Retina (tissue), 1 donor: Measurements from ENCODE around the gene KCTD7.
"Not testable (repeated sequence)": the region's sequence is repeated elsewhere in the genome, so short reads cannot be mapped to it uniquely, and the experiment has no call there.

Experiments
- DNase-seq: peaks from one replicate; pipeline ENCODE4 v3.0.0-alpha.2; 2016

Gene KCTD7

DNA sequence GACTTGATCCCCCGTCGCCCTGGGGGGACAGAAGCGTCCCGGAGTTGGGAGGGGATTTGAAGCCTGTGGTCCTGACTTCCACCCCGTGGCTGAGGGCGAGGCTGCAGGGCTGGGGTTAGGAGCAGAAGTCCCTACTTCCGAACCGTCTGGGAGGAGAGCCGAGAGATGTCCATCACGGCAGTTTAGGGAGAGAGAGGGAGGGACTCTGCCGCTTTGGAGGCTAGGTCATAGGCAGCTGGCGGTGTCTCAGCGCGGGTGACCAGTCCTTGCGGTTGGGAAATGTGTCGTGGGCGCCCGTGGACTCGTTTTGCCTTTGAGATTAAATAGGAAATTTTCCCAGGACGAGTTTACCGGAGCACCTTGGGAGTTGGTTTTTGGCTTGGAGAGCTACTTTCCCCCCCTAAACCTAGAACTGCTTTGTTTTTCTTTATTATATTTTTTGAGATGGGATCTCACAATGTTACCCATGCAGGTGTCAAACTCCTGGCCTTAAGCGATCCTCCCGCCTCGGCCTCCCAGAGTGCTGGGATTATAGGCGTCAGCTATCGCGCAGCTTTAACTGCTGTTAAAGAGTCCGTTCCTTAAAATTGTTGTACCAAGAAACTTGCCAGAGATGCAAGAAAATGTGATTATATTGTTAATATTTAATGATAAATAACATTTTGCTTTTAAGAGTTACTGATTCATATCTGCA is 26.6 kb downstream of the KCTD7 start:
- peak; percentile 18 for DNase-seq

DNA sequence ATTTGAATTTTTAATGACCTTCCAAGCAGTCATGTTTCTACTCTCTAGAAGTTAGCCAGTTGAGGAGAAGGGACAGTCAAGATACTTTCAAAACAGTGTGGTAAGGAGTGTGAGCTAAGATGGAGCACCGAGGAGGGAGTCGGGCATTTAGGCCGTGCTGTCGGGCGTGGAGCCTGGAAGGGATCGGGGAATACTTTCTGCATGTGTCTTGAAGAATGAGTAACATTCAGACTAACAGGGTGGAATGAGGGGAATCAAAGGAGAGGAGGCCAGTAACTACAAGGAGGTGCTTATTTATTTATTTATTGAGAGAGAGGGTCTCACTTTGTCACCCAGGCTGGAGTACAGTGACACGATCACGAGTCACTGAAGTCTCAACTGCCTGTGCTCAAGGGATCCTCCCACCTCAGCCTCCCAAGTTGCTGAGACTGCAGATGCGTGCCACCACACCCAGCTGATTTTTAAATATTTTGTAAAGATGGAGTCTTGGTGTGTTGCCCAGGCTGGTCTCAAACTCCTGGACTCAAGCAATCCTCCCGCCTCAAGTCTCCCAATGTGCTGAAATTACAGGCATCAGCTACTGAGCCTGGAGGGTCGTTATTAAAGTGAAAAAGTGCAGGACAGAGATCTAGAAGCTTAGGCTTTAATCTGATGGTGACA is 27.3 kb downstream of the KCTD7 start:
- not testable (repeated sequence) for DNase-seq

DNA sequence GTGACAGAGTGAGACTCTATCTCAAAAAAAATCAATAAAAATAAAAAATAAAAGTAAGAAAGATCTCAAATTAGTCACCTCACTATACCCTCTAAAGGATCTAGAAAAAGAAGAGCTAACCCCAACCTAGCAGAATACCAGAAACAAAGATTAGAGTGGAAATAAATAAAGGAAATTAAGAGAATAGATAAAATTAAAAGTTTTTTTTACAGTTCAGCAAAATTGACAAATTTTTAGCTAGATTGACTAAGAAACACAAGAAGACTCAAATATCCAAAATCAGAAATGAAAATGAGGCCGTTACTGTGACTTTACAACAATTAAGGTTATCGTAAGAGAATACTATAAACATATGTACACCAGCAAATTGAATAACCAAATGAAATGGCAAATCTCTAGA is 29.1 kb downstream of the KCTD7 start:
- DNase-seq, result no peak

DNA sequence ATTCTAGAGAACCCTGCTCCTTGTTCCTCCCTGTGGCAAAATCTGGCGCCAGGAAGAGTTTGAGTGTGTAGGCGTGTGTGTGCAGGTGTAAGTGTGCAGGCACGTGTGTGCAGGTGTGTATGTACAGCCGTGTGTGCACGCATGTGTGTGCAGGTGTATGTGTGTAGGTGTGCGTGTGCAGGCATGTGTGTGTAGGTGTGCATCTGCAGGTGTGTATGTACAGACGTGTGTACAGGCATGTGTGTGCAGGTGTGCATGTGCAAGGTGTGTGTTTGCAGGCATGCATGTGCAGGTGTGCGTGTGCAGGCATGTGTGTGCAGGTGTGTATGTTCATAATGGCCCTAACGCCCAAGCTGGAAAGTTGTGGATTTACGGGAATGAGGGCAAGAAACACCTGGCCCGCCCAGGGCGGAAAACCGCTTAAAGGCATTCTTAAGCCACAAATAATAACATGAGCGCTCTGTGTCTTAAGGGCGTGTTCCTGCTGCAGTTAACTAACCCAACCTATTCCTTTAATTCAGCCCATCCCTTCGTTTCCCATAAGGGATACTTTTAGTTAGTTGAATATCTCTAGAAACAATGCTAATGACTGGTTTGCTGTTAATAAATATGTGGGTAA is 34.1 kb downstream of the KCTD7 start:
- no peak for DNase-seq

DNA sequence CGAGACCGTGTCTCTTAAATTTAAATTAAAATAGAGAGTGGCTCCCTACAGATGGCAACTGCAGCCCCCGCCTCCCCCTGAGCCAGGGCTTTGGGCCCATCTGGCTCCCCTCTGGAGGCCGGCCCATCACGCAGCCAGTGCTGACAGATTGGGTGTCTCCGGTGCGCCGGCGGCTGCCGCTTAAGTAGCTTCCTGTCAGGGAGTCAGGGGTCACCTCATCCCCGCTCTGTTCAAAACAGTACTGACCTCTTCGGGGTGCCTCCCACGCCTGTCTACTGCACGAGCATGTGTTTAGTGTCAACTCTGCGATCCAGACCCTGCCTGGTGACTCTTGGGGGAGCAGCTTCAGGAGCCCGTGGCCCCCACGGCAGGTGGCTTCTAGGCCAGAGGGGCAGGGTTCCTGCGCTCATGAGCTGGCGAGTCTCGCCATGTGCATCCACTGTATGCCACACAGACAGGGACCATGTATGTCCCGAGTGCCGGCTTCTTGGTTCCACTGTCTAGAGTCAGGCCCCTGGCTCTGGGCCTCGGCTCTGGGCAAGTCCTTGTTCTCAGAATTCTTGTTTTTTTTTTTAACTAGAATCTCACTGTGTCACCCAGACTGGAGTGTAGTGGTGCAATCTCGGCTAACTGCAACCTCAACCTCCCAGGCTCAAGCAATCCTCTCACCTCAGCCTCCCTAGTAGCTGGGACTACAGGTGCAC is 36.1 kb downstream of the KCTD7 start:
- DNase-seq, result no peak

DNA sequence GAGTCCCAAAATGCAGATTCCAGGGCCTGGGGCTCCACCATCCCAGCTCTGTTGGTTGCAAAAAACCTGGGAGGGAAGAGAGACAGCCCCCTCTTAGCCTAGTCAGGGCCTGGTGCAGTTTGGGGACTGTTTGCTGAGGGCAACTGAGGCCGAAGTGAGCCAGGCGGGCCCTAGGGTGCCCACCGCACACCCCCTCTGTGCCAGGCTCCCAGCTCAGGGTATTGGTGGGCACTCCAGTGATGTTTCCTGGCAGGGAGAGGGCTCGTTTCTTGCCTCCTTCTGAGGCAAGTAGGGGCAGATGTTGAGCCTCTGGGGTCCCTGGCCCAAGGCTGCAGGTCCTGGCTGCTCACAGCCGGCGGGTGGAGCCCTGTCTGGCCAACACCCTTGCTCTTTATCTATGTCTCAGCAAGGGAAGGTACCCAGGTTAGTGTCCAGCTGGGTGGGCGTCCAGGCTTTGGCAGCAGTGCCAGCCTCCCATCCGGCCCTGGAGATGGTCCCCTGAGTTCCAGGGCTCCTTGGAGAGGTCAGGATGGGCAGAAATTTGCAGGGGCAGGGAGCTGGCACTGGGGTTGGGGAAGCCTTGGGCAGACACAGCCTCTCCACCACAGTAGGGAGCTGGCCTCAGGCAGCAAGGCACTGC is 37.8 kb downstream of the KCTD7 start:
- DNase-seq, result no peak

DNA sequence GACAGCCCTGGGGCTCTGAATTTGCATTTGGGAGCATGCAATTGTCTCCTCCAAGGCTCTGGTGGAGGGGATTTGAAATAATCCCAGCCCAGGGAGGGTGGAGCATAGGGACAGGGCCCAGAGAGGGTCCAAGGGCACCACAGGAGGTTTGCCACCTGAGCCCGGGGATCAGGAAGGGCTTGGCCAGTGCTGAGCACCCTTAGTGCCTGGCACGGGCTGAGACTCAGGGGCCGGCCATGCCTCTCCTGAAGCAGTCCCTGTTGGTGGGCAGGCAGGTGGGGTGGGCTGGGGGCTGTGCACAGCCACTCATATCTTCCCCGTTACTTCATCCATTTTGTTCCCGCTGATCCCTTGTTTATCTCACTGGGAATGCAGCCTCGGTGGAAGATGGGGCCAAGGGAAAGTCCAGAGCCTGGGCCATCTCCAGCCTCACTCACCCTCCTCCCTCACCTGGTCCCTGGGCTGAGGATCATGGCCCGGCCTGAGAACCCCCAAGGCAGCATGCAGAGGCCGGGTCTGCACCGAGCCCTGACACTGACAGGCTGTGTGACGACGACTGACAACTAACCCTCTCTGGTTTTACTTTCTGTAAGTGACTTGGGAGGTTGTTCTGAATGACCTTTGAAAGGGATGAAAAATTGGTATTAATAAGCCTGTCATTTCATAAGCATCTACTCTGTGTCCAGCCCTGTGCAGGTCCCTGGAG is 38.5 kb downstream of the KCTD7 start:
- no peak for DNase-seq

DNA sequence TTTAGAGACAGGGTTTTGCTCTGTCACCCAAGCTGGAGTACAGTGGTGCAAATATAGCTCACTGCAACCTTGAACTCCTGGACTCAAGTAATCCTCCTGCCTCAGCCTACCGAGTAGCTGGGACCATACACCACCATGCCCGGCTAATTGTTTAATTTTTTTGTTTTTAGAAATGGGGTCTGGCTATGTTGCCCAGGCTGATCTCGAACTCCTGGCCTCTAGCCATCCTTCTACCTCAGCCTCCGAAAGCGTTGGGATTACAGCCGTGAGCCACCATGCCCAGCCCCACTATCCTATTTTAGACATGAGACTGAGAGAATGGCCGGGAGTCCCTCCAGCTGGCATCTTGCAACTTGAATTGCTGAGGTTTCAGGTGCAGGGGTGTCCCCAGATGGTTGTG is 39.4 kb downstream of the KCTD7 start:
- DNase-seq, result no peak

DNA sequence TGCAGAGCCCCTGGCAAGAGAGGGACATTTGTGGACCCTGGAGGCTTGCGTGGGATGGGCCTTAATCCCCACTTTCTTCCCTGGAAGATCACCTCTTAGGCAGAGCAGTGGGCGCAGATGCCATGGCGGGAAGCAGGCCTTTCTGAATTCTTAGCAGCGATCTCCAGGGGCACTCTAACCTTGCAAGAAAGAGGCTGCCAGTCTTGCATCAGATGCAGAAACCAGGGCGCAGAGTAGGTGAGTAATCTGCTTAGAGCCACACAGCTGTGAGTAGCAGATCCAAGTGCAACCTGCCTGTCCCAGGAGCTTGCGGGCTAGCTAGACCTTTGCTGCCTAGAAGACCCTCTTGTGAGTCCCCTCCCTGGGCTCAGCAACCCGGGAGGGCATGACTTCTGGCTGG is 40.0 kb downstream of the KCTD7 start:
- no peak for DNase-seq

DNA sequence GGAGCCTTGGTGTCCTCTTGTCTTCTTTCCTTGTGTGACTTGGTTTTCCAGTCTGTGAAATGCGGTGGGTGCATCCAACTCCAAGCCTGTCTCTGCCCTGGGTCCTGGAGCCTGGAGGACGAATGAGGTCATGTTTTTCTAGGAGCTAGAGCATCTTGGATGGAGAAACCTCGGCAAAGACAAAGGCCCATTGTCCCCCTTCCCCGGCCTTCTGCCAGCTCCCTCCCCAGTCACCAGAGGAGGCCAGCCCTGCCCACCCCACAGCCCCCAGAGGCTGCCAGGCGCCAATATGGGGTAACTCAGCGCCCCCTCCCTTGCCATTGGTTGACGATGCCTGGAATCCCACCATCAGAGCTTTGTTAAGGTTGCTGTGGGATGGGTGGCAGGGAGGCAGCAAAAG is 40.4 kb downstream of the KCTD7 start:
- DNase-seq, result peak; percentile 44

DNA sequence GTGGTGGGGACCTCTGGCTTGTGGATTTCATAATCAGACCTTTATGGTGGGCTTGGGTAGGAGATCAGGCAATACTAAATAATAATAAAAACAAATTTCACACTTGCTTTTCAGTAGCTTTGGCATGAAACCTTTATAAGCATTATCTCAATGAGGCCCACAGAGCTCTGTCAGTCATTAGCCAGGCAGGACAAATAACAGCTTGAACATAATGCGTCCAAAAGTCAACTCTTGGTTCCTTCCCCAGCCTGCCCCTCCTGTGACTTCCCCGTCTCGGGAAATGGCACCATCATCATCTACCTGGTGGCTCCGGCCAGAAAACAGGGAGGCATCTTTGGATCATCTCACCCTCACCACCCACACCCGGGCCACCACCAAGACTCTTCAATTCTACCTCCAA is 40.8 kb downstream of the KCTD7 start:
- DNase-seq, result no peak

DNA sequence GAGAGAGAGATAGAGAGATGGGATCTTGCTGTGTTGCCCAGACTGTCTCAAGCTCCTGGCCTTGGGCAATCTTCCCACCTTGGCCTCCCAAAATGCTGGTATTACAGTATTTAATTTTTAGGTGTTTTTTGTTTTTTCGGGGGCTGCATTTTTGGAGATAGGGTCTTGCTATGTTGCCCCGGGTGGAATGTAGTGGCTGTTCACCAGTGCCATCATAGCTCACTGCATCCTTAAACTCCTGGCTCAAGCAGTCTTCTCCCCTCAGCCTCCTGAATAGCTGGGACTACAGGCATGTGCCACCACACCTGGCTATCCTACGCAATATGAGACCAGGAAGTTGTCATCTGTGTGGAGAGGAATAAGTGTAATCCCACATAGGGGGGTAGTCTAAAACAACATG is 42.4 kb downstream of the KCTD7 start:
- no peak for DNase-seq

DNA sequence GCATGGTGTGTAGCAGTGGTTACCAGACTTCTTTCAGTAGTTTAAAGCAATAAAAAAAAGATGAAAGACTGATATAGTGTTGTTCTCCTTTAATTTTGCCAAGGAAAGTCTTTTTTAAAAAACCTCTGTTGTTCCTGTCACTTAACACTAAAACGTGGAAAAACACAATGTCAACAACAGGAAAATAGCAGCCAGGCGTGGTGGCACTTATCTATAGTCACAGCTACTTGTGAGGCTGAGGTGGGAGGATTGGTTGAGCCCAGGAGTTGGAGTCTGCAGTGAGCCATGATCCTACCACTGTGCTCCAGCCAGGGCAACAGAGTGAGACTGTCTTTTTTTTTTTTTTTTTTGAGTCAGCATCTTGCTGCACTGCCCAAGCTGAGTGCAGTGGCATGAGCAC is 42.8 kb downstream of the KCTD7 start:
- not testable (repeated sequence) for DNase-seq

DNA sequence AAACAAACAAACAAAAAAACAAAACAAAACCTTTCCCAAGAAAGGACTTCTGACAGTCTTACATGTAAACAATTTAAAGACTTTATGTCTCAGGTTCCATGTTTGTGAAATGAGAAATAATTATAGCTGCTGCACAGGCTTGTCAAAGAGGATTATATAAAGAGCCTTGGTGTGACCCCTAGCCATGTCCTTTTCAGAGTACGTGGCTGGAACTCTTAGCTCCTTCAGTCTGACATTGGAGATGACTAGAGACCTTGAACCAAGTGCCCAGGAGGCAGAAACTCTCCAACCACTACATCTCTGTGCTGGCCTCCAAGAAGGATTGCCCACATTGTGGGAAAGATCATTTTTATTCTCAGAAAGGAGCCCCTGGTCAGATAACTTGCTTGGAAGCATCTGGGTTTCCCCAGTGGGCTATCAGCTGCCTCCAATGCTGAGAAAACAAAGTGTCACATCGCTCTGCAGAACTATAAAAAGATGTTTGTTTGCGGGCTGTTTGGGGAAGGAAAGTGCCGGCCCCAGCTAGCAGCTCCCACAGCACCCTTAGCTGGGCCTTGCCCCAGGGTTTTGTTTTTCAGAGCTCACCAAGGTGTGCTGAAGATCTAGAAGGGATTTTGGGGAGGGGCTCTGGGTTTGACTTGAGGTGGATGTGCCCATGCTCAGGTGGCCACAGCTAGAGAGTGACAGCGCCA is 43.9 kb downstream of the KCTD7 start:
- not testable (repeated sequence) for DNase-seq

DNA sequence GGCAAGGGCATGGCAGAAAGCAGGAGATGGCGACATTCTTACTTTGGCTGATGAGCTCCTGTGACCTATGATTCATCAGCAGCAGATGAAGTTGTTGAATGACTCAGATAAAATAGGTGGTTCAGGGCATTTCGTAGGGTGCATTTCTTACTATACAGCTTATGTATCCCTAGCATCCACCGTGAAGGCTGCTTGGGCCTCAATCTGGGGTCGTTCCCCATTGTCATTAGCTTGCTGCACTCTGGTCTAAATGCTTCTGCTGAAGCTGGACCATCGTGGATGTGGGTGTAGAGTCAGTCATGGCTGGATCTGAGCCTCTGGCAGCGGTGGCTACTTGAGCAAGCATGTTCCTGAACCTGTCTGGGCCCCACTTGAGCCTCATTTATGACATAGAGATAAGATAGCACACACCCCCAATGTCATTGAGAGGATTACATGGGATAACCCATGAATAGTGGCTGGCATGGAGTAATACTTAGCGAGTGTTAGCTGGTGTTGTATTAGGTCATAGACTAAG is 44.5 kb downstream of the KCTD7 start:
- not testable (repeated sequence) for DNase-seq

DNA sequence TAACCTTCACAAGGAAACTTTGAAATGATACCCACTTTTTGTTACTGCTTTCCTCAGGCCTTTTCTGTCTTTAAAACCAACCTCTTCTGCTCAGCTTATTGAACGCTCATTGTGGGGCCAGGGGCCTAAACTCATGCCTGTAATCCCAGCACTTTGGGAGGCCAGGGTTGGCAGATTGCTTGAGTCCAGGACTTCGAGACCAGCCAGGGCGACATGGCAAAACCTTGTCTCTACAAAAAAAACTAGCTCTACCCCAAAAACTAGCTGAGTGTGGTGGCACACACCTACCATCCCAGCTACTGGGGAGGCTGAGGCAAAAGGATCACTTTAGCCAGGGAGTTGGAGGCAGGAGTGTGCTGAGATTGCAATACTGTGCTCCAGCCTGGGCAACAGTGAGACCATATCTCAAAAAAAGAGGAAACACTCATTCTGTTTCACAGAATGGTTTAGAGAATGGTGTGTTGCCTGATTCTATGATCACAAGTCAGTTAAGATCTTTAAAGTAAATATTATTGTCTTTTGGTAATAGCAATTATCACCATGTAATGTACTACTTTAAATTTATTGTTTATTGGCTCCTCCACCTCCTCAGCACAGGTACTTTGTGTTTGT is 51.1 kb downstream of the KCTD7 start:
- no peak for DNase-seq

DNA sequence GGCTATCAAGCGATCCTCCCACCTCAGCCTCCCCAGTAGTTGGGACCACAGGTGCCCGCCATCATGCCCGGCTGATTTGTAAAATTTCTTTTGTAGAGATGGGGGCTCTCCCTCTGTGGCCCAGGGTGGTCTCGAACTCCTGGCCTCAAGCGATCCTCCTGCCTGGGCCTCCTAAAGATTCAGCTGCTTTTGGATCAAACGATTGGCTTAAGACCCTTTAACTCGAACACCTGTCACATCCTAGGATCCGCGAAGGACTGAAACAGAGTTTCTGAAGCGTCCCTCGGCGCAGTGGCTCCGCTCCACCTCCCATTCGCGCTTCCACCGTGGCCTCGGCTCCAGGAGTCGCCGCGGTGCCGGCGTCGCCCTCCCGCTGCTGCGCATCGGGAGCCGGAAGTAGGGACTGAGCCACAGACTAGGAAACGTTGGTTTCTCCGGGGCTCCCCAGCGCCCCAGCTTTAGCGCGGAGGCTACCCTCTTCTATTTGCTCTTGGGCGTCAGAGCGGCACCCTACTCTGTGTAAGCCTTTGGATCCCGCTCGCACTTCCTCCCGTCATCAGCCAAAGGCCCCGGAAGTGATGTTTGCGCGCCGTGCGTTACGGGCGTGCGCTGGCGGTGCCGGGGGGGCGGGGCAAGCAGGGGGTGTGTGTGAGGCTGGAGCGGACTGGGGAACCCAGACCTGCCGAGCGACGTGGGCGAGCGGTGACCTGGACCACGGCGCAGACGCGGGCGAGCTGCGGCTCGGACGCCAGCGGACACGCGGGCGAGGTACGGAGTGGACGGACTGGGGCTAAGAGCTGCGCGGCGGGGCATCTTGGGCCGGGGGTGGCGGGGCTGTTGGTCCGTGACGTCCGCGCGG is 53.0 kb downstream of the KCTD7 start:
- DNase-seq, result peak; percentile 97

DNA sequence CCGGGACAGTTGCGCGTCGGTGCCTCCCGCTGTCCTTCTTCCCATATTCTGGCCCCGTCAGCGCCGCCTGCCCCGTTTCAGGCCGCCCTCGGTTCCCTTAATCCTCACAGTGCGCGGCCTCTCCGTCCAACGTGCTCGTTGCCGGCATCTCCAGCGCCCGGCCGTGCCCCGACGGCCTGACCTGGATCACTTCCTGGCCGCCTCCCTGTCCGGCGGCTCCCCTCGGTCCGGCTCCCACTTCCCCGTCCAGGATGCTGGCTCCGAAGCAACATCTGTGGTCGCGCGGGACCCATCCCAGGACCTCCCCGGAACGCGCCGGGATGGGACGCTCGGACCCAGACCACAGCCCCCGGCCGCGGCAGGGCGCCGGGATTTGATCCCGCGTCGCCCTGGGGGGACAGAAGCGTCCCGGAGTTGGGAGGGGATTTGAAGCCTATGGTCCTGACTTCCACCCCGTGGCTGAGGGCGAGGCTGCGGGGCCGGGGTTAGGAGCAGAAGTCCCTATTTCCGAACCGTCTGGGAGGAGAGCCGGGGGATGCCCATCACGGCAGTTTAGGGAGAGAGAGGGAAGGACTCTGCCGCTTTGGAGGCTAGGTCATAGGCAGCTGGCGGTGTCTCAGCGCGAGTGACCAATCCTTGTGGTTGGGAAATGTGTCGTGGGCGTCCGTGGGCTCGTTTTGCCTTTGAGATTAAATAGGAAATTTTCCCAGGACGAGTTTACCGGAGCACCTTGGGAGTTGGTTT is 53.8 kb downstream of the KCTD7 start:
- no peak for DNase-seq

DNA sequence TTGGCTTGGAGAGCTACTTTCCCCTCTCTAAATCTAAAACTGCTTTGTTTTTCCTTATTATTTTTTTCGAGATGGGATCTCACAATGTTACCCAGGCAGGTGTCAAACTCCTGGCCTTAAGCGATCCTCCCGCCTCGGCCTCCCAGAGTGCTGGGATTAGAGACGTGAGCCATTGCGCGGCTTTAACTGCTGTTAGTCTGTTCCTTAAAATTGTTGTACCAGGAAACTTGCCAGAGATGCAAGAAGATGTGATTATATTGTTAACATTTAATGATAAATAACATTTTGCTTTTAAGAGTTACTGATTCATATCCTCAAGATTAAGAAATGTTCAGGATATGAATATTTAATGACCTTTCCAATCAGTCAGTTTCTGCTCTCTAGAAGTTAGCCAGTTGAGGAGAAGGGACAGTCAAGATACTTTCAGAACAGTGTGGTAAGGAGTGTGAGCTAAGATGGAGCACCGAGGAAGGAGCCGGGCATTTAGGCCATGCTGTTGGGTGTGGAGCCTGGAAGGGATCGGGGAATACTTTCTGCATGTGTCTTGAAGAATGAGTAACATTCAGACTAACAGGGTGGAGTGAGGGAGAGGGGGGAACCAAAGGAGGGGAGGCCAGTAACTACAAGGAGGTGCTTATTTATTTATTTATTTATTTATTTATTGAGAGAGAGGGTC is 54.6 kb downstream of the KCTD7 start:
- DNase-seq, result not testable (repeated sequence)
